Myocyte (in vitro differentiated cells): ENCODE measurements around the gene GPSM1. TPM values are rescaled to one million over a fixed set of nuclear protein-coding genes. Genes with fewer than 3 reads are reported as not detected.
A peak's percentile ranks its signal among the peaks of the same experiment; 100 is the strongest.

Experiments used
- DNase-seq: peaks from one replicate; pipeline ENCODE4 v3.0.0-alpha.2; 2012; ENCODE audit warnings: low read depth
- polyA plus RNA-seq: library from polyadenylated mRNA; unstranded; fragments of >200 nt; gene quantifications from one replicate; pipeline ENCODE4 v1.2.1, GENCODE V29; 2012; ENCODE audit warnings: missing spikeins
- total RNA-seq: library from RNA; depleted of rRNA; stranded (reverse); fragments of >200 nt; gene quantifications from 2 replicates; pipeline ENCODE4 v1.2.3, GENCODE V29; 2014

GPSM1 gene, protein sequence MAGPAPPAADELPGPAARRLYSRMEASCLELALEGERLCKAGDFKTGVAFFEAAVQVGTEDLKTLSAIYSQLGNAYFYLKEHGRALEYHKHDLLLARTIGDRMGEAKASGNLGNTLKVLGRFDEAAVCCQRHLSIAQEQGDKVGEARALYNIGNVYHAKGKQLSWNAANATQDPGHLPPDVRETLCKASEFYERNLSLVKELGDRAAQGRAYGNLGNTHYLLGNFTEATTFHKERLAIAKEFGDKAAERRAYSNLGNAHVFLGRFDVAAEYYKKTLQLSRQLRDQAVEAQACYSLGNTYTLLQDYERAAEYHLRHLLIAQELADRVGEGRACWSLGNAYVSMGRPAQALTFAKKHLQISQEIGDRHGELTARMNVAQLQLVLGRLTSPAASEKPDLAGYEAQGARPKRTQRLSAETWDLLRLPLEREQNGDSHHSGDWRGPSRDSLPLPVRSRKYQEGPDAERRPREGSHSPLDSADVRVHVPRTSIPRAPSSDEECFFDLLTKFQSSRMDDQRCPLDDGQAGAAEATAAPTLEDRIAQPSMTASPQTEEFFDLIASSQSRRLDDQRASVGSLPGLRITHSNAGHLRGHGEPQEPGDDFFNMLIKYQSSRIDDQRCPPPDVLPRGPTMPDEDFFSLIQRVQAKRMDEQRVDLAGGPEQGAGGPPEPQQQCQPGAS
- total RNA-seq: 22.3 and 28.3 TPM in 2 replicates
- 25.1 TPM for polyA plus RNA-seq

DNA sequence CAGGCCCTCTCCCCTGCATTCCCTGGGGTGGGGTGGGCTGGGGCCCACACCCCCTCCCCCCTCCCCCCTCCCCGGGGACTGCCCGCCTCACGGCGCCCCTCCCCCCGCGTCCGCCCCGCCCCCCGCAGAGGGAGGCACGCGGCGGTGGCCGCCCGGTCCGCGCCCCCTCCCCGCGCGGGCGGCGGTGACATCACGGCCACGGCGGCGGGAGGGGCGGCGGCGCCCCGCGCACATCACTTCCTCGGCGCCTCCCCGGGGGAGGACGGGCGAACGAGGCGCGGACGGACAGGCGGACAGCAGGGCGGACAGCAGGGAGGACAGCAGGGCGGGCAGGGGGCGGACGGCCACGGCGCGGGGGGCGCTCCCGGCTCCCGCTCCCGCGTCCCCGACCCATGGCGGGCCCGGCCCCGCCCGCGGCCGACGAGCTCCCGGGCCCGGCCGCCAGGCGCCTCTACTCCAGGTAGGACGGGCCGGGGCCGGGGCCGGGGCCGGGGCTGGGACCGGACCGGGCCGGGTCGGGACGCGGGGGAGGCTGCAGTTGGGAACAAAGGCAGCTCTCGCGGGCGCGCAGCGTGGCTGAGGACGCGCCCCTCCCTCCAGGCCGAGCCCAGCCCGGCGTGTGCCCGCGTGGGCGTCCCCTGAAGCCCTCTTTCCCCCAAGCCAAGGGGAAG is at the start of gene GPSM1:
Gene GPSM1, plus strand, starts transcription at position 236 of the 671 bp plus-strand sequence. Its CDS starts 157 bp downstream, at position 393.
- peak; percentile 57 for DNase-seq

DNA sequence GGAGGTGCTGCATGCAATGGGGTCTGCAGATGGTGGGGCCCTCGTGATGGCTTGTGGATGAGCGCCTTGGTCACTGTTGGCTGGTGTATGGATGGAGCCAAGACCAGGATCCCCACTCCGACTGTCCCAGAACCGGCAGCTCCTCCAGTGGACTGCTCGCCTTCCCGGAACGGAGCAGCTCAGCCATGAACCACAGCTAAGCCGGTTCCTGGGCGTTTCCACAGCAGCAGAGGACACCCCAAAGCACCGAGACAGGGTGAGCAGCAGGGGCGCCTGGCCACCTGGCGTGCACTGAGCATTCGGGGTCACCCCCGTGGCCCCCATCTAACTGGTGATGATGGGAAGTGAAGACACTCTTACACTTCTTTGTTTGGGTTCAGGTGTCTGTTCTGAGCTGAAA is 49.6 kb upstream of the GPSM1 start:
- DNase-seq: no peak

- no peak for DNase-seq
These were observed 49.1 kb upstream of the GPSM1 start for GRCh38 chr9:136278221-136278620.

DNA sequence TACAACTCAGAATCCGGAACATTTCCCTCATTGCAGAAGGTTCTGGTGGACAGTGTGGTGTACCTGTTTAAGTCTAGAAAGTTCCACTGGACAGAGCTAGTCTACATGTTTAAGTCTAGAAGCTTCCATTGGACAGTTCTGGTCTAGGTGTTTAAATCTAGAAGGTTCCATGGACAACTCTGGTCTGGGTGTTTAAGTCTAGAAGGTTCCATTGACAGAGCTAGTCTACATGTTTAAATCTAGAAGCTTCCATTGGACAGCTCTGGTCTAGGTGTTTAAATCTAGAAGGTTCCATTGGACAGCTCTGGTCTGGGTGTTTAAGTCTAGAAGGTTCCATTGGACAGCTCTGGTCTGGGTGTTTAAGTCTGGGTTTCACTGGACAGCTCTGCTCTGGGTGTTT is 48.4 kb upstream of the GPSM1 start:
- DNase-seq: no peak

GRCh38 chr9:136279471-136279870 is 47.9 kb upstream of the GPSM1 start:
- no peak for DNase-seq

- DNase-seq: no peak
These were observed 46.6 kb upstream of the GPSM1 start for GRCh38 chr9:136280535-136281315.

GRCh38 chr9:136281421-136282271 is 45.7 kb upstream of the GPSM1 start:
- no peak for DNase-seq

- no peak for DNase-seq
These were observed 45.0 kb upstream of the GPSM1 start for GRCh38 chr9:136282272-136282861.

DNA sequence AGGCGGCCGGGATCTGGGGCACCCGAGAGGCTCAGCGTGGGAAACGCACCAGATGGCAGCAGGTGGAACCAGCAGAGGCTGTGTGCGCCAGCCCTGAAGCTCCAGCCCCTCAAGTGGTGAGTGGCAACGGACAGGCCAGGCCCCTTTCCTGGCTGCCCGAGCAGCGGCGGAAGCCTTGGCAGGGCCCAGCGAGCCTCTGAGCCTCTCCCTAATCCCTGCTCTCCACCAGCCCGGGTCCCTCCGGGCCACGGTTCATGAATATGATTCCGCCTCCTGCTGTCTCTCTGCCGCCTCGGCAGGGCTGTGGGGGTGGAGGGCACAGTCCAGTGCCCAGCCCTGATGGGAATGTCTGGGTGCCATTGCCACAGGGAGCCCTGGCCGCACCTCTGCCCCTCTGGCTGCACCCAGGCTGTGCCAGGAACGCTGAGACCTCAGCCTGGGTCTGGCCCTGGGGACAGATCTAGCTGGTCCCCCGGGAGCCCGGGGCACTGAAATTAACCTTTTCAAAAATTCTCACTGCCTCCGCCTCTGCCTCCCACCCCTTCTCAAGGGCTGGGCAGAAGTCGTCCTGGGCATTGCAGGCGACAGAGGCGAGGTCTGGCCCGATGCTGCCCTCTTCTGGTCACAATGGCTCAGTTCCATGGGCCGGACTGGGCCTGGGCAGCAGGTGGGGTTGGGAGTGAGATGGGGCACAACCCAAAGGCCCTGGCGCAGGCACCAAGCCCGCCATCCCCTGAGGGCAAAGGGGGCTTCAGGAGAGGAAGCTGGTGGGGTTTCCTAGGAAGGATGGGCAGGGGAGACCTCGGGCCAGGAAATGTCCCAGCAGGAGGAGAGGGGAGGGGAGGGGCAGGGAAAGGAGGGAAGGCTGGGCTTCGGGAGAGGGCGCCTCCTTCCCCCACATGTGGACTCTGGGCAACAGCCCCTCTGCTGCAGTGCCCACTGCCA is 43.8 kb upstream of the GPSM1 start:
- peak; percentile 84 for DNase-seq

DNA sequence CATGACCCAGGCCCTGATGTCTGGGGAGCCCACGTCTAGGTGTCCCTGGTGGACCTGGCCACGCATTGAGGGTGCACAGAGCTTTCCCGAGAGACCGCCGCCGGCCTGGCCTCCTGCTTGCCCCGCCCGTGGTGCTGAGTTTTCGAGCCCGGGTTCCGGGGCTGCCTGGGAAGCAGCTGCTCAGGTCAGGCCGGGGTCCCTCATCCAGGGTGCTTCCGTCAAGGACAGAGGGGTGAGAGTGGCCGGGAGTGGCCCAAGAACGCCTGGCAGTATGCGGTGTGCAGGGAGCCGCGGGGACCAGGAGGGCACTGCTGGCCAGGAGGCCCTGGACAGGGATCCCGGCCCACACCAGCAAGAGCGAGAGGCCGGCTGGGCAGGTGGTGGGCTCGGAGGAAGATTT is 43.0 kb upstream of the GPSM1 start:
- no peak for DNase-seq

DNA sequence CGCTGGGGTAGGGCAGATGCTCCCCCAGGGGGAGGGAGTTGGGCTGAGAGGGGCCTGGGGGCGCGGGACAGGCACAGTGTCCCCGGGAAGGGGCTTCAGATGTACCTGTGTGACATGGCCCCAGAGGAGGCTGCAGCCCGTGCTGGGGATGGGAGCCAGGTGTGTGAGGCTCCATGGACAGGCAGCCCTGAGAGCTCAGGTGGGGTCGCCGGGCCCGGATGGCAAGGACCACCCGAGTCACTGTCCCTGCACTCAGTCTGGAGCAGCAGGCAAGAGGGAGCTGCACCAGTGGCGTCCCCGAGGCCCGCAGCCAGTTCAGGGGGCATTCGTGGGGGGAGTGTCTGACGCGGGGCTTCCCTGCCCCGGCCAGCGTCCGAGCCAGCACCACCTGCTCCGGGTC is 42.4 kb upstream of the GPSM1 start:
- no peak for DNase-seq

GRCh38 chr9:136285501-136286358 is 41.6 kb upstream of the GPSM1 start:
- DNase-seq: no peak

DNA sequence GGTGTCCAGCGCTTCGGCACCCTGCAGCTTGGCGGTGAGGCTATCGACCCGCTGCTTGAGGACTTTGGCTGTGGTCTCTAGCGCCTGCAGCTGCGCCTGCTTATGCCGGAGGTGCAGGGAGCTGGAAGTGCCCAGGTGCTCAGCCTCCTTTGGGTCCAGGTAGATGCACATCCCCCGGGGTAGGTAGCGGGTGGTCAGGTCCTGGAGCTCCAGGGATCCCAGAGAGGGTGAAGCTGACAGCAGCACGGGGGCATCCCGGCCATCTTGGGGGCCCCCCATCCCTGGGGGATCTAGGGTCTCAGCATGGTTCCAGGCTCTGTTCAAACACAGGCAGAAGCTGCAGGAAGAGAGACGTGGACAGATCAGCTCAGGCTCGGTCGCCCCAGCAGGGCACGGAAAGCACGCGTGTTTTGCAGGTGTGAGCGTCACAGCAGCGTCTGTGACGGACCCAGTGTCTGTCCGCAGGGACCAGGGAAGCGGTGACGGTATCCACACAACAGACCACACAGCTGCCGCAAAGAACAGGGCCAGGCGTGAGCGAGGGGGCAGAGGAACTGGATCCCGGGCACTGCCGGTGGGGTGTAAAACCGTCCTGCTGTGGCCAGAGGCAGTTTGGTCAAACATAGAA is 40.9 kb upstream of the GPSM1 start:
- DNase-seq: no peak

- DNase-seq: no peak
These were observed 40.4 kb upstream of the GPSM1 start for GRCh38 chr9:136286987-136287379.

DNA sequence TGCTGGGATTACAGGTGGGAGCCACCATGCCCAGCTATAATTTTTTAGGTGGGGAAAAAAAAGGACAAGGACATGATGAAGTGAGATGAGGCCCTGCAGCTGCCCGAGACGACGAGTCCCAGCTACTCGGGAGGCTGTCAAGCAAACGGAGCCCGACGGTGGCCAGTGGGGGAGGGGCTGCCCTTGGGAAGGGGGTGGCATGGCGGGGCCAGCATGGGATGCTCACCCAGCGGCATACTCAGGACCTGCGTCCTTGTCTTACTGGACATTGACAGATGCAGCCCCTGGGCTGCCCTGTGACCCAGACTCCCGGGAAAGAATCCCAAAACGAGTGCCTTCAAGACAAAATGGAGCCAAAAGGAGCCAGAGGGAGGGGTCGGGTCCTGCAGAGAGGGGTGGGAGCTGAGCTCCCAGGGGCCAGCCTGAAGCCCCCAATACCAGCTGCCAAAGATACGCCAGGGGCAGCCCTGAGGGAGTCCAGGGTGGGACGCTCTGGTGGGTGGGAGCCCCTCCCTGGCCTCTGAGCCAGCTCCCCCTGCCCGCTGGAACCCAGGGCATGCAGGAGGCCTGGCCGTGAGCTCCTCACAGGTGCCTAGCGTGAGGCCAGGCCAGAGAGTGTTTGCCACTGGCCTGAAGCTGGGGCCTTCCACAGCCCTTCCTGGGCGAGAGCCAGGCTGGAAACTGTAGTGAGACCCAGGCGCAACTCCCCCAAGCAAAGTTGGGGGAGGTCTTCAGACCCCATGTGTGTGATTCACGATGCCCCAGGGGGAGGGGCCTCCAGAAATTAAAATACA is 39.2 kb upstream of the GPSM1 start:
- no peak for DNase-seq

- DNase-seq: no peak
These were observed 37.5 kb upstream of the GPSM1 start for GRCh38 chr9:136289651-136290507.
